Testis (tissue), 3 donors: ENCODE data around the gene CCDC188. TPM values are rescaled to one million over a fixed set of nuclear protein-coding genes. Genes with fewer than 3 reads are reported as not detected.

Experiments
- DNase-seq: peaks from one replicate; pipeline ENCODE4 v3.0.0-alpha.2; 2019
- H3K27ac ChIP-seq, 2 donors: fragments of 200-600 bp; sonication (generic); one replicate each; pipeline ENCODE4 v1.5.1; 2019
- H3K27me3 ChIP-seq: fragments of 200-600 bp; sonication (generic); one replicate; pipeline ENCODE4 v1.5.1; 2019
- H3K36me3 ChIP-seq: fragments of 200-600 bp; sonication (generic); one replicate; pipeline ENCODE4 v1.5.1; 2017; ENCODE audit warnings: low read depth; ENCODE audit errors: missing control alignments
- H3K4me1 ChIP-seq: fragments of 200-600 bp; sonication (generic); one replicate; pipeline ENCODE4 v1.5.1; 2019
- H3K4me3 ChIP-seq, 2 donors: fragments of 200-600 bp; sonication (generic); one replicate each; pipeline ENCODE4 v1.5.1; 2017 to 2019
- H3K9me3 ChIP-seq: fragments of 200-600 bp; sonication (generic); one replicate; pipeline ENCODE4 v1.5.1; 2017
- CTCF ChIP-seq, 3 experiments: fragments of 450-650 bp in 2 of 3; fragments of 200-600 bp in 1 of 3; sonication (generic) in 1 of 3; IDR thresholded peaks; one replicate each; pipeline ENCODE4 v1.5.1; 2016 to 2019; ENCODE audit warnings: antibody characterized with exemption in 3 of 3, mild to moderate bottlenecking in 2 of 3, moderate library complexity in 1 of 3
- POLR2A ChIP-seq: fragments of 450-650 bp; IDR thresholded peaks from one replicate; pipeline ENCODE4 v1.6.1; 2017; ENCODE audit warnings: antibody characterized with exemption, mild to moderate bottlenecking, moderate library complexity
- WGBS, 2 donors: methylation state at CpG; one replicate each; pipeline ENCODE4 v1.1.5; 2018; 5-methylcytosine and 5-hydroxymethylcytosine counted together
- intact Hi-C: fragments of 100-400 bp; cut with DNase I; formaldehyde crosslinking; loops from one replicate; pipeline ENCODE4 v1.15.1; 2023; ENCODE audit warnings: low total_unique reads
- polyA plus RNA-seq: library from polyadenylated mRNA; stranded (reverse); fragments of 350-450 nt; fragmentation: Illumina TruSeq; extraction: RNeasy Lipid Tissue Mini Kit (QIAGEN cat#74804); gene quantifications from one replicate; pipeline ENCODE4 v1.2.3, GENCODE V29; 2014; ENCODE audit warnings: low read depth, low replicate concordance; ENCODE audit not compliant: insufficient read depth
- total RNA-seq, 2 donors: library from RNA; depleted of rRNA; stranded (reverse); fragments of >200 nt; gene quantifications; one replicate each; pipeline ENCODE4 v1.2.3, GENCODE V29; 2016

CCDC188 gene
- total and polyA plus RNA-seq, 3 donors from 2014 or later, result 12.2 to 46.5 (median 33.1) TPM

GRCh38 chr22:20154602-20155187, 3.8 kb upstream of the CCDC188 start:
- no peak for DNase-seq
- Histone ChIP-seq H3K9me3 (no peaks in the 10 kb centered on the region), H3K4me3 (no peak overlapping the region), H3K27me3 (no peaks in the 10 kb centered on the region), H3K4me1 (peaks cover 4% of the 10 kb centered on the region), H3K36me3 (no peaks in the 10 kb centered on the region), H3K27ac (no peak overlapping the region)
- WGBS, 2 donors, result 51% methylated on average over 14 of the region's 14 CpGs; no CpG with 5 or more reads in 1 of the 2 donors
- intact Hi-C loops, result loop anchor here (5.0 kb wide), 2 partner anchors 113 to 128 kb away; partner anchors contain the start of gene RTN4R
- TF ChIP-seq CTCF (IDR thresholded peaks at IDR 0.05) (no peak), POLR2A (no peak)

- no peaks in the 10 kb centered on the region for H3K36me3 ChIP-seq
- WGBS, 2 donors, result 44 to 64% methylated on average over 13 to 16 of the region's 16 CpGs
- H3K9me3 ChIP-seq, result no peaks in the 10 kb centered on the region
- DNase-seq, result no peak
- H3K27ac ChIP-seq, result no peak overlapping the region
- TF ChIP-seq POLR2A, result no peak
- TF ChIP-seq CTCF (IDR thresholded peaks at IDR 0.05), result no peak
- H3K4me3 ChIP-seq, result no peak overlapping the region
- no peaks in the 10 kb centered on the region for H3K27me3 ChIP-seq
- peaks cover 4% of the 10 kb centered on the region for H3K4me1 ChIP-seq
- intact Hi-C loops, result no loop called here
Measured at GRCh38 chr22:20153945-20154344, 3.1 kb upstream of the CCDC188 start.

- no peak for DNase-seq
- no peak for TF ChIP-seq CTCF (IDR thresholded peaks at IDR 0.05)
- TF ChIP-seq POLR2A, result no peak
- 88% methylated on average over 14 of the region's 14 CpGs; no CpG with 5 or more reads in 1 of the 2 donors for WGBS, 2 donors
- H3K36me3 ChIP-seq, result no peaks in the 10 kb centered on the region
- peaks cover 4% of the 10 kb centered on the region for H3K4me1 ChIP-seq
- H3K27me3 ChIP-seq, result no peaks in the 10 kb centered on the region
- no peak overlapping the region for H3K27ac ChIP-seq
- H3K9me3 ChIP-seq, result no peaks in the 10 kb centered on the region
- intact Hi-C loops, result no loop called here
- H3K4me3 ChIP-seq, result no peak overlapping the region
Measured at GRCh38 chr22:20152464-20152890, 1.6 kb upstream of the CCDC188 start.

- no peaks in the 10 kb centered on the region for H3K9me3 ChIP-seq
- intact Hi-C loops, result no loop called here
Measured at GRCh38 chr22:20151276-20151588, 377 bp upstream of the CCDC188 start.

More at GRCh38 chr22:20151276-20151588, 377 bp upstream of the CCDC188 start:
- Histone ChIP-seq H3K27me3 (no peaks in the 10 kb centered on the region), H3K27ac (no peak overlapping the region), H3K36me3 (no peaks in the 10 kb centered on the region), H3K4me1 (peaks cover 4% of the 10 kb centered on the region), H3K4me3 (no peak overlapping the region)
- no peak for DNase-seq
- no peak for TF ChIP-seq CTCF (IDR thresholded peaks at IDR 0.05)
- no peak for TF ChIP-seq POLR2A
- 90% methylated on average over 4 of the region's 4 CpGs for WGBS, 2 donors
